Neural progenitor cell (in vitro differentiated cells): Measurements from ENCODE around the gene ZNF511. TPM values are rescaled to one million over a fixed set of nuclear protein-coding genes. Genes with fewer than 3 reads are reported as not detected.

Experiments
- DNase-seq: peaks from one replicate; pipeline ENCODE4 v3.0.0-alpha.2; 2016; ENCODE audit warnings: low spot score
- H2AFZ ChIP-seq: fragments of 200-600 bp; sonication (generic); replicated peaks from 2 replicates; pipeline ENCODE4 v1.6.1; 2016; ENCODE audit warnings: antibody characterized with exemption
- H3F3A ChIP-seq: fragments of 200-600 bp; sonication (generic); 2 replicates; pipeline ENCODE4 v1.6.1; 2016; ENCODE audit warnings: antibody characterized with exemption, low read depth
- H3K27ac ChIP-seq: fragments of 200-600 bp; sonication (generic); 2 replicates; pipeline ENCODE4 v1.5.1; 2016; ENCODE audit warnings: mild to moderate bottlenecking
- H3K27me3 ChIP-seq: fragments of 200-600 bp; sonication (generic); 2 replicates; pipeline ENCODE4 v1.6.1; 2016; ENCODE audit warnings: mild to moderate bottlenecking, moderate library complexity
- H3K36me3 ChIP-seq: fragments of 200-600 bp; sonication (generic); 2 replicates; pipeline ENCODE4 v1.5.1; 2016
- H3K4me1 ChIP-seq: fragments of 200-600 bp; sonication (generic); 2 replicates; pipeline ENCODE4 v1.6.1; 2016; ENCODE audit warnings: mixed run types
- H3K4me2 ChIP-seq: fragments of 200-600 bp; sonication (generic); 2 replicates; pipeline ENCODE4 v1.6.1; 2016
- H3K4me3 ChIP-seq: fragments of 200-600 bp; sonication (generic); 2 replicates; pipeline ENCODE4 v1.5.1; 2016
- H3K79me2 ChIP-seq: fragments of 200-600 bp; sonication (generic); 2 replicates; pipeline ENCODE4 v1.6.1; 2016; ENCODE audit warnings: low read depth
- H3K9ac ChIP-seq: fragments of 200-600 bp; sonication (generic); 2 replicates; pipeline ENCODE4 v1.6.1; 2016
- H3K9me3 ChIP-seq: fragments of 200-600 bp; sonication (generic); 2 replicates; pipeline ENCODE4 v1.5.1; 2016; ENCODE audit warnings: low read depth
- H4K20me1 ChIP-seq: fragments of 200-600 bp; sonication (generic); 2 replicates; pipeline ENCODE4 v1.6.1; 2016; ENCODE audit warnings: low read depth
- H3K27ac Mint-ChIP-seq: 3 replicates; pipeline ENCODE4 v1.8.0; 2021; ENCODE audit warnings: mixed read lengths
- H3K27me3 Mint-ChIP-seq: 2 replicates; pipeline ENCODE4 v1.8.0; 2022; ENCODE audit warnings: low read depth, mild to moderate bottlenecking, inconsistent platforms, moderate library complexity, mixed read lengths; ENCODE audit not compliant: insufficient read depth
- H3K36me3 Mint-ChIP-seq: 3 replicates; pipeline ENCODE4 v1.8.0; 2021; ENCODE audit warnings: mixed read lengths
- H3K4me1 Mint-ChIP-seq: 3 replicates; pipeline ENCODE4 v1.8.0; 2021; ENCODE audit warnings: mixed read lengths
- H3K4me3 Mint-ChIP-seq: 3 replicates; pipeline ENCODE4 v1.8.0; 2021; ENCODE audit warnings: mild to moderate bottlenecking, moderate library complexity, mixed read lengths
- H3K9me3 Mint-ChIP-seq: 3 replicates; pipeline ENCODE4 v1.8.0; 2020; ENCODE audit warnings: mixed read lengths
- EZH2 ChIP-seq: fragments of 200-600 bp; sonication (generic); IDR thresholded peaks from 2 replicates; pipeline ENCODE4 v1.6.1; 2017; ENCODE audit warnings: antibody characterized with exemption, mild to moderate bottlenecking, moderate library complexity
- EZH2phosphoT487 ChIP-seq: fragments of 200-600 bp; sonication (generic); IDR thresholded peaks from 2 replicates; pipeline ENCODE4 v1.6.1; 2017; ENCODE audit warnings: antibody characterized with exemption
- total RNA-seq: library from RNA; depleted of rRNA; stranded (reverse); fragments of >200 nt; gene quantifications from 2 replicates; pipeline ENCODE4 v1.2.3, GENCODE V29; 2015; ENCODE audit warnings: low replicate concordance
- TF ChIP-seq, protein P1 (sequence below): fragments of 200-600 bp; sonication (generic); IDR thresholded peaks from 2 replicates; pipeline ENCODE4 v1.5.1; 2017; ENCODE audit warnings: antibody characterized with exemption, mild to moderate bottlenecking

The ZNF511 gene
- total RNA-seq, 1 donor from 2014 or later, result 44.4 TPM

DNA sequence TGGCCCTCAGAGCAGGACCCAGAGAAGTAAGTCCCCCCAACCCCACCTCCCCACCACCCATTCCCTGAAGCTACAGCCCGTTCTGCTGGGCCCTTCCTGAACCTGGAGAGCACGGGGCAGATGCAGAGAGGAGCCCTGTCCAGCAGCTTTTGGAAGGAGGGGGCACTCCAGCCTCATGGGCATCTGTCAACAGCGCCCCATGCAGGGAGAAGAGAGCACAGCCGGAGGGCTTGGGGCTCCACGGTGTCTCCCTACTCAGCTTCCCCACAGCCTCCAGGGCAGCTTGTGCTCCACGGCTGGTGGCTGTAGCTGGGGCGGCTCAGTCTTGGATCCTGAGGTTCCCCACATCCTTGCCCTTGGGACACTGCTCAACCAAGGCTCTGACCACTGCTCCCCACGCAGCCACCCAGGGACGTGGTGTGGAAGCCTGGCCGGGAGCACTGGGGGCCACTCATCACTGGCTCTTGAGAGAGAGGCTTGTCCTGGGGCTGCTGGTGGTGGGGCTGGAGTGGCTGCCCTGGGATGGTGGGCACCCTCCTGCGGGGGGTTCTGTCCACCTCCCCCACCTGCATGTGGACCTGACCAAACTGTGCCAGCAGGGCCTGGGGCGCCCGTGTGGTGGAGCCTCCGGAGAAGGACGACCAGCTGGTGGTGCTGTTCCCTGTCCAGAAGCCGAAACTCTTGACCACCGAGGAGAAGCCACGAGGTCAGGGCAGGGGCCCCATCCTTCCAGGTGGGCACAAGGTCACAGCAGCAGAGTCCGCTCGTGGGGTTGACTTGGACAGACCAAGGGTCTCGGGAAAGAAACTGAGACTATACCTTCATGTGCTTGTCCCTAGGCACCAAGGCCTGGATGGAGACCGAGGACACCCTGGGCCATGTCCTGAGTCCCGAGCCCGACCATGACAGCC, 42.9 kb downstream of the ZNF511 start:
- no peaks in the 10 kb centered on the region for H3K36me3 Mint-ChIP-seq
- Histone ChIP-seq H3K27ac (no peak overlapping the region), H2AFZ (no peak overlapping the region), H3K79me2 (peaks cover 5% of the 10 kb centered on the region), H3F3A (no peaks in the 10 kb centered on the region), H3K4me1 (peaks cover 5% of the 10 kb centered on the region), H3K4me3 (no peak overlapping the region), H3K4me2 (no peak overlapping the region), H3K27me3 (peaks cover 3% of the 10 kb centered on the region), H3K36me3 (no peaks in the 10 kb centered on the region), H4K20me1 (peaks cover 17% of the 10 kb centered on the region), H3K9me3 (no peaks in the 10 kb centered on the region), H3K9ac (no peak overlapping the region)
- H3K9me3 Mint-ChIP-seq, result peaks cover 2% of the 10 kb centered on the region
- peaks cover 12% of the 10 kb centered on the region for H3K27me3 Mint-ChIP-seq
- TF ChIP-seq EZH2 (no peak), EZH2phosphoT487 (no peak)
- TF ChIP-seq, protein P1, sequence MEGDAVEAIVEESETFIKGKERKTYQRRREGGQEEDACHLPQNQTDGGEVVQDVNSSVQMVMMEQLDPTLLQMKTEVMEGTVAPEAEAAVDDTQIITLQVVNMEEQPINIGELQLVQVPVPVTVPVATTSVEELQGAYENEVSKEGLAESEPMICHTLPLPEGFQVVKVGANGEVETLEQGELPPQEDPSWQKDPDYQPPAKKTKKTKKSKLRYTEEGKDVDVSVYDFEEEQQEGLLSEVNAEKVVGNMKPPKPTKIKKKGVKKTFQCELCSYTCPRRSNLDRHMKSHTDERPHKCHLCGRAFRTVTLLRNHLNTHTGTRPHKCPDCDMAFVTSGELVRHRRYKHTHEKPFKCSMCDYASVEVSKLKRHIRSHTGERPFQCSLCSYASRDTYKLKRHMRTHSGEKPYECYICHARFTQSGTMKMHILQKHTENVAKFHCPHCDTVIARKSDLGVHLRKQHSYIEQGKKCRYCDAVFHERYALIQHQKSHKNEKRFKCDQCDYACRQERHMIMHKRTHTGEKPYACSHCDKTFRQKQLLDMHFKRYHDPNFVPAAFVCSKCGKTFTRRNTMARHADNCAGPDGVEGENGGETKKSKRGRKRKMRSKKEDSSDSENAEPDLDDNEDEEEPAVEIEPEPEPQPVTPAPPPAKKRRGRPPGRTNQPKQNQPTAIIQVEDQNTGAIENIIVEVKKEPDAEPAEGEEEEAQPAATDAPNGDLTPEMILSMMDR, result peak; percentile 23
- peaks cover 3% of the 10 kb centered on the region for H3K4me1 Mint-ChIP-seq
- no peak overlapping the region for H3K4me3 Mint-ChIP-seq
- DNase-seq, result no peak
- H3K27ac Mint-ChIP-seq, result no peak overlapping the region

DNA sequence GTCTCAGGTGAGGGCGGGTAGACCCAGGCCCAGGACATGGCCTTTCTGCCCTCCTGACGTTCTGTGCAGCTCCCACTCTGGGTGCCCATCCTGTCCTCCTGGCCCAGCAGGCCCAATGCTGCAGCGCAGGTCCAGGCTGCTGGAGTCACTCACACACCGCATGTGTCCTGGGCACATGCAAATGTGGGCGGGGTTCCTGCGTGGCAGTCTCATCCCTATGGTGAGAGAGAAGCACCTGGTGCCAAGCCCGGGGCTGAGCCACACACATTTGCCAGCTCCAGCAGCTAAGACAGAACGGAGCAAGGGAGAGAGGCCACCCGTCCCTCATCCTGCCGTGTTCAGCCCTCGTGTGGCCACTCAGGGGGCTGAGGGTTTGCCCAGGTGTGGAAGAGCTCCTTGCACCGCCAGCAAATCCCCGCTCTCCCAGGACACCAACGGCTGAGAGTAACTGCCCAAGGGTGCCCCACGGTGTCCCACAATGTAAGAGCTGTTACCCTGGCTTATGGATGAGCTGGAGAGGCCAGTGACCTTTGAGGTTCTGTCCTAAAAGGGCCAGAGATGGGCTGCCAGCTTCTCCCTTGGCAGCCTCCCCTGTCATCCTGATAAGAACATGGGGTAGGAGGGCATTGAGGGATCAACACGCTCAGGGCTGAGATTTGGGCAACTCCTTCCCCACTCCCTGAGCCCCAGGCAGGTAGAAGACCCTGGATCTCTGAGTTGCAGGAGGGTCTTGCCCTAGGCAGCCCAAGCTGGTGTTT, 44.7 kb downstream of the ZNF511 start:
- Histone ChIP-seq H3K27me3 (peaks cover 8% of the 10 kb centered on the region), H3K4me1 (no peaks in the 10 kb centered on the region), H3F3A (no peaks in the 10 kb centered on the region), H3K36me3 (no peaks in the 10 kb centered on the region), H3K9me3 (no peaks in the 10 kb centered on the region), H3K79me2 (peaks cover 7% of the 10 kb centered on the region), H3K4me2 (no peak overlapping the region), H3K4me3 (no peak overlapping the region), H3K27ac (no peak overlapping the region), H2AFZ (no peak overlapping the region), H3K9ac (no peak overlapping the region), H4K20me1 (peaks cover 19% of the 10 kb centered on the region)
- H3K27ac Mint-ChIP-seq, result no peak overlapping the region
- TF ChIP-seq EZH2, result no peak
- no peak for TF ChIP-seq EZH2phosphoT487
- TF ChIP-seq, protein P1, result no peak
- H3K4me3 Mint-ChIP-seq, result no peak overlapping the region
- H3K9me3 Mint-ChIP-seq, result peaks cover 2% of the 10 kb centered on the region
- peaks cover 8% of the 10 kb centered on the region for H3K27me3 Mint-ChIP-seq
- peaks cover 3% of the 10 kb centered on the region for H3K4me1 Mint-ChIP-seq
- DNase-seq, result no peak
- no peaks in the 10 kb centered on the region for H3K36me3 Mint-ChIP-seq

DNA sequence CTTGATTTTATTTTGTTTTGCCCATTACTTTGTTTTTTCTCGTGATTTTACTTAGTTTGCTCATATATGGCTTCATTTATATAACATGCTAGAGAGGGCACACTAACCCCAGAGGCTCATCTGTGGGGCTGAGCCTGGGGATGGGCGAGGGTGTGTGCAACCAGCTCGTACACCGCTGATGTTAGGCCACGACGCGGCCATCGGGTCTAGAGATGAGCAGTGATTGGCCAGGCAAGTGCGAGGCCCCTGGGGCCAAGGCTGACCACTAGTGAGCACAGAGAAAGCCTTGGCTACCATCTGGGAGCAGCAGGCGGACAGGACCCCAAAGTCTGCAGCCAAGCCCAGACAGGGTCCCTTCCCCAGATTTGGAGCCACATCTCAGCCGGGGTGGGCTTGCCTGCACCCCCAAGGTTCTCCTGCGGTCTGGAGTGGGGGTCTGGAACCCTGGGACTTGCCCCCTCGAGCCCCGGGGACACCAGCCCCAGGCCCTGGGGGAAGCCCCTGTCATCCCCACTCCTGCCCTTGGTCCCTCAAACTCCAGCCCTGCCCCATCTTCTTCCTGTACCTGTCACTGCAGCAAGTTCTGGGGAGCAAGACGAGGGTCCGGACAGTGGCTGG, 45.4 kb downstream of the ZNF511 start:
- Histone ChIP-seq H3K36me3 (no peaks in the 10 kb centered on the region), H3F3A (peaks cover 3% of the 10 kb centered on the region), H3K9ac (no peak overlapping the region), H3K9me3 (no peaks in the 10 kb centered on the region), H3K4me1 (no peaks in the 10 kb centered on the region), H3K27me3 (peaks cover 8% of the 10 kb centered on the region), H3K4me2 (no peak overlapping the region), H3K79me2 (peaks cover 7% of the 10 kb centered on the region), H2AFZ (no peak overlapping the region), H4K20me1 (peaks cover 19% of the 10 kb centered on the region), H3K27ac (no peak overlapping the region), H3K4me3 (no peak overlapping the region)
- Mint-ChIP-seq H3K27me3 (peaks cover 6% of the 10 kb centered on the region), H3K4me1 (peaks cover 2% of the 10 kb centered on the region), H3K9me3 (peaks cover 2% of the 10 kb centered on the region), H3K27ac (no peak overlapping the region), H3K4me3 (no peak overlapping the region), H3K36me3 (no peaks in the 10 kb centered on the region)
- TF ChIP-seq, protein P1, result no peak
- TF ChIP-seq EZH2, result no peak
- no peak for TF ChIP-seq EZH2phosphoT487
- no peak for DNase-seq
